GM12878 (cell line): ENCODE data around the gene GDNF. TPM values are rescaled to one million over a fixed set of nuclear protein-coding genes. Genes with fewer than 3 reads are reported as not detected.

Experiments used
- BRCA1 ChIP-seq: IDR thresholded peaks from 2 replicates; pipeline ENCODE4 v1.6.1; 2011; ENCODE audit warnings: low read depth, low read length, improper control_type of control experiment
- CBFB ChIP-seq: IDR thresholded peaks from 2 replicates; pipeline ENCODE4 v1.6.1; 2016; ENCODE audit warnings: antibody characterized with exemption, low read depth
- CREM ChIP-seq: IDR thresholded peaks from 2 replicates; pipeline ENCODE4 v1.6.1; 2014; ENCODE audit warnings: antibody characterized with exemption, low read depth
- EGR1 ChIP-seq, 2 experiments: IDR thresholded peaks; 1 replicate in 1 of 2; 2 replicates in 1 of 2; pipeline ENCODE4 v1.6.1; 2011 to 2012; ENCODE audit warnings: low read depth in 2 of 2, low read length in 2 of 2, borderline replicate concordance in 1 of 2, mild to moderate bottlenecking in 1 of 2, moderate library complexity in 1 of 2
- IRF3 ChIP-seq: fragments of 450-650 bp; IDR thresholded peaks from 2 replicates; pipeline ENCODE4 v1.6.1; 2014; ENCODE audit warnings: mild to moderate bottlenecking
- KDM1A ChIP-seq: fragments of 200-600 bp; sonication (generic); IDR thresholded peaks from 2 replicates; pipeline ENCODE4 v1.6.1; 2016; ENCODE audit warnings: borderline replicate concordance
- KLF5 ChIP-seq: fragments of 450-650 bp; IDR thresholded peaks from 2 replicates; pipeline ENCODE4 v1.6.1; 2014; ENCODE audit warnings: mild to moderate bottlenecking; ENCODE audit not compliant: partially characterized antibody
- MEF2A ChIP-seq: IDR thresholded peaks from 2 replicates; pipeline ENCODE4 v1.6.1; 2011; ENCODE audit warnings: low read depth, mild to moderate bottlenecking, low read length, moderate library complexity; ENCODE audit not compliant: insufficient read depth
- NR2F1 ChIP-seq: fragments of 450-650 bp; conservative IDR thresholded peaks from 2 replicates; pipeline ENCODE4 v1.6.1; 2017; ENCODE audit warnings: mild to moderate bottlenecking
- POLR2AphosphoS5 ChIP-seq: IDR thresholded peaks from 2 replicates; pipeline ENCODE4 v1.6.1; 2011; ENCODE audit warnings: mild to moderate bottlenecking, low read length, inconsistent platforms
- RAD21 ChIP-seq: IDR thresholded peaks from 2 replicates; pipeline ENCODE4 v1.6.1; 2011; ENCODE audit warnings: mild to moderate bottlenecking, low read depth, low read length, moderate library complexity; ENCODE audit not compliant: insufficient read depth
- RBBP5 ChIP-seq: fragments of 200-600 bp; sonication (generic); conservative IDR thresholded peaks from 2 replicates; pipeline ENCODE4 v1.6.1; 2016
- YBX1 ChIP-seq: fragments of 450-650 bp; IDR thresholded peaks from 2 replicates; pipeline ENCODE4 v1.6.1; 2016; ENCODE audit warnings: antibody characterized with exemption
- YY1 ChIP-seq: IDR thresholded peaks from 2 replicates; pipeline ENCODE4 v1.6.1; 2011; ENCODE audit warnings: low read depth, mild to moderate bottlenecking, low read length
- polyA plus RNA-seq, 11 experiments: library from polyadenylated mRNA; depleted of rRNA in 4 of 11; unstranded in 6 of 11; stranded (reverse) in 5 of 11; fragments of >200 nt; fragmentation: Nextera tagmentation in 4 of 11; fragmentation: Illumina TruSeq in 1 of 11; extraction: Ambion mirVana in 4 of 11; extraction: Trizol in 1 of 11; gene quantifications; 1 replicate in 1 of 11; 2 replicates in 10 of 11; pipeline versions ENCODE4 v1.2.1 to v1.2.3, GENCODE V29; 2011 to 2016; ENCODE audit warnings: inconsistent platforms in 2 of 11, missing spikeins in 2 of 11, low read depth in 1 of 11
- total RNA-seq, 4 experiments: library from RNA; depleted of rRNA in 3 of 4; stranded (reverse); fragments of >200 nt in 3 of 4; fragmentation: Illumina TruSeq in 1 of 4; extraction: Trizol in 1 of 4; gene quantifications; 2 replicates each; pipeline versions ENCODE4 v1.2.1 to v1.2.3, GENCODE V29; 2013 to 2021
- TF ChIP-seq, protein P1 (sequence below): fragments of 450-650 bp; IDR thresholded peaks from 2 replicates; pipeline ENCODE4 v1.6.1; 2017; ENCODE audit warnings: mild to moderate bottlenecking, moderate library complexity
- TF ChIP-seq, protein P2 (sequence below): fragments of 450-650 bp; conservative IDR thresholded peaks from 2 replicates; pipeline ENCODE4 v1.6.1; 2017; ENCODE audit warnings: mild to moderate bottlenecking, moderate library complexity
- TF ChIP-seq, protein P3 (sequence below): IDR thresholded peaks from 2 replicates; pipeline ENCODE4 v1.6.1; 2011; ENCODE audit warnings: borderline replicate concordance, low read depth, mild to moderate bottlenecking, moderate library complexity, low read length; ENCODE audit not compliant: insufficient read depth, poor library complexity, severe bottlenecking
- TF ChIP-seq, protein P4 (sequence below): fragments of 450-650 bp; IDR thresholded peaks from 2 replicates; pipeline ENCODE4 v1.6.1; 2016; ENCODE audit warnings: mild to moderate bottlenecking, moderate library complexity, borderline replicate concordance

GDNF gene
- total and polyA plus RNA-seq, 10 of the 15 experiments (the other 5 are each of a cell fraction or from before 2014, with no cell fraction given): not detected

DNA sequence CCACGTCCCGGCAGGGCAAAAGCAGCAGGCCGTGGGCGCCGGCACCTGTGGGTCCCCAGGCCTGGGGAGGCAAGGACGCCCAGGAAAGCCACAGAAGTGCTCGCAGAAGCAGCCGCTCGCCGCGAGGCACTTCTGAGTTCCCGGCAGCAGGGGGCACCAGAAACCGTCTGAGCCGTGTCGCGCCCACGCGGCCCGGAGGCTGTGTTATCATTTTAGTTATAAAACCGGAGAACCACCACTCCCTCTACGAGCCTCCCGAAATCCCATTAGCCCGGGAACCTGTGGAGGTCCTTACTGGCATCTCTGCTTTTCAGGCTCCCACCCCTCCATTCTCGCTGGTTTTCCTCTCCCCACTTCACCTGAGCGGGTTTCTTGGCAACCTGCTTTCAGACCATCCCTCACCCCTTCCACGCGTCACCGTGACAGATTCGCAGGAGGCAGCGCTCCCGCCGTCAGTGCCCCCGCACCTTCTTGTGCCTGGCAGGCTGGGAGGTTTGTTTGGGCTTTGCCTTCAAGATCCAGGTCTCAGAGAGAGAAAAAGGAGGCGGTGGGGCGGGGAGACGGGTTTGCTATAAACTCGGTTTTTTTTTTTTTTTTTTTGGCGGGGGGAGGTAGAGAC lies 2.3 kb downstream of the GDNF start (continued):
- TF ChIP-seq, protein P1, sequence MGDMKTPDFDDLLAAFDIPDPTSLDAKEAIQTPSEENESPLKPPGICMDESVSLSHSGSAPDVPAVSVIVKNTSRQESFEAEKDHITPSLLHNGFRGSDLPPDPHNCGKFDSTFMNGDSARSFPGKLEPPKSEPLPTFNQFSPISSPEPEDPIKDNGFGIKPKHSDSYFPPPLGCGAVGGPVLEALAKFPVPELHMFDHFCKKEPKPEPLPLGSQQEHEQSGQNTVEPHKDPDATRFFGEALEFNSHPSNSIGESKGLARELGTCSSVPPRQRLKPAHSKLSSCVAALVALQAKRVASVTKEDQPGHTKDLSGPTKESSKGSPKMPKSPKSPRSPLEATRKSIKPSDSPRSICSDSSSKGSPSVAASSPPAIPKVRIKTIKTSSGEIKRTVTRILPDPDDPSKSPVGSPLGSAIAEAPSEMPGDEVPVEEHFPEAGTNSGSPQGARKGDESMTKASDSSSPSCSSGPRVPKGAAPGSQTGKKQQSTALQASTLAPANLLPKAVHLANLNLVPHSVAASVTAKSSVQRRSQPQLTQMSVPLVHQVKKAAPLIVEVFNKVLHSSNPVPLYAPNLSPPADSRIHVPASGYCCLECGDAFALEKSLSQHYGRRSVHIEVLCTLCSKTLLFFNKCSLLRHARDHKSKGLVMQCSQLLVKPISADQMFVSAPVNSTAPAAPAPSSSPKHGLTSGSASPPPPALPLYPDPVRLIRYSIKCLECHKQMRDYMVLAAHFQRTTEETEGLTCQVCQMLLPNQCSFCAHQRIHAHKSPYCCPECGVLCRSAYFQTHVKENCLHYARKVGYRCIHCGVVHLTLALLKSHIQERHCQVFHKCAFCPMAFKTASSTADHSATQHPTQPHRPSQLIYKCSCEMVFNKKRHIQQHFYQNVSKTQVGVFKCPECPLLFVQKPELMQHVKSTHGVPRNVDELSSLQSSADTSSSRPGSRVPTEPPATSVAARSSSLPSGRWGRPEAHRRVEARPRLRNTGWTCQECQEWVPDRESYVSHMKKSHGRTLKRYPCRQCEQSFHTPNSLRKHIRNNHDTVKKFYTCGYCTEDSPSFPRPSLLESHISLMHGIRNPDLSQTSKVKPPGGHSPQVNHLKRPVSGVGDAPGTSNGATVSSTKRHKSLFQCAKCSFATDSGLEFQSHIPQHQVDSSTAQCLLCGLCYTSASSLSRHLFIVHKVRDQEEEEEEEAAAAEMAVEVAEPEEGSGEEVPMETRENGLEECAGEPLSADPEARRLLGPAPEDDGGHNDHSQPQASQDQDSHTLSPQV: no peak; the same call in 1 of the 2 replicates
- TF ChIP-seq RBBP5: no peak
- TF ChIP-seq CBFB: no peak
- TF ChIP-seq KDM1A: no peak
- no peak for TF ChIP-seq NR2F1
- TF ChIP-seq, protein P2, sequence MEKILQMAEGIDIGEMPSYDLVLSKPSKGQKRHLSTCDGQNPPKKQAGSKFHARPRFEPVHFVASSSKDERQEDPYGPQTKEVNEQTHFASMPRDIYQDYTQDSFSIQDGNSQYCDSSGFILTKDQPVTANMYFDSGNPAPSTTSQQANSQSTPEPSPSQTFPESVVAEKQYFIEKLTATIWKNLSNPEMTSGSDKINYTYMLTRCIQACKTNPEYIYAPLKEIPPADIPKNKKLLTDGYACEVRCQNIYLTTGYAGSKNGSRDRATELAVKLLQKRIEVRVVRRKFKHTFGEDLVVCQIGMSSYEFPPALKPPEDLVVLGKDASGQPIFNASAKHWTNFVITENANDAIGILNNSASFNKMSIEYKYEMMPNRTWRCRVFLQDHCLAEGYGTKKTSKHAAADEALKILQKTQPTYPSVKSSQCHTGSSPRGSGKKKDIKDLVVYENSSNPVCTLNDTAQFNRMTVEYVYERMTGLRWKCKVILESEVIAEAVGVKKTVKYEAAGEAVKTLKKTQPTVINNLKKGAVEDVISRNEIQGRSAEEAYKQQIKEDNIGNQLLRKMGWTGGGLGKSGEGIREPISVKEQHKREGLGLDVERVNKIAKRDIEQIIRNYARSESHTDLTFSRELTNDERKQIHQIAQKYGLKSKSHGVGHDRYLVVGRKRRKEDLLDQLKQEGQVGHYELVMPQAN: no peak
- TF ChIP-seq IRF3: no peak
- TF ChIP-seq, protein P3, sequence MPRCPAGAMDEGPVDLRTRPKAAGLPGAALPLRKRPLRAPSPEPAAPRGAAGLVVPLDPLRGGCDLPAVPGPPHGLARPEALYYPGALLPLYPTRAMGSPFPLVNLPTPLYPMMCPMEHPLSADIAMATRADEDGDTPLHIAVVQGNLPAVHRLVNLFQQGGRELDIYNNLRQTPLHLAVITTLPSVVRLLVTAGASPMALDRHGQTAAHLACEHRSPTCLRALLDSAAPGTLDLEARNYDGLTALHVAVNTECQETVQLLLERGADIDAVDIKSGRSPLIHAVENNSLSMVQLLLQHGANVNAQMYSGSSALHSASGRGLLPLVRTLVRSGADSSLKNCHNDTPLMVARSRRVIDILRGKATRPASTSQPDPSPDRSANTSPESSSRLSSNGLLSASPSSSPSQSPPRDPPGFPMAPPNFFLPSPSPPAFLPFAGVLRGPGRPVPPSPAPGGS: no peak
- TF ChIP-seq, protein P4, sequence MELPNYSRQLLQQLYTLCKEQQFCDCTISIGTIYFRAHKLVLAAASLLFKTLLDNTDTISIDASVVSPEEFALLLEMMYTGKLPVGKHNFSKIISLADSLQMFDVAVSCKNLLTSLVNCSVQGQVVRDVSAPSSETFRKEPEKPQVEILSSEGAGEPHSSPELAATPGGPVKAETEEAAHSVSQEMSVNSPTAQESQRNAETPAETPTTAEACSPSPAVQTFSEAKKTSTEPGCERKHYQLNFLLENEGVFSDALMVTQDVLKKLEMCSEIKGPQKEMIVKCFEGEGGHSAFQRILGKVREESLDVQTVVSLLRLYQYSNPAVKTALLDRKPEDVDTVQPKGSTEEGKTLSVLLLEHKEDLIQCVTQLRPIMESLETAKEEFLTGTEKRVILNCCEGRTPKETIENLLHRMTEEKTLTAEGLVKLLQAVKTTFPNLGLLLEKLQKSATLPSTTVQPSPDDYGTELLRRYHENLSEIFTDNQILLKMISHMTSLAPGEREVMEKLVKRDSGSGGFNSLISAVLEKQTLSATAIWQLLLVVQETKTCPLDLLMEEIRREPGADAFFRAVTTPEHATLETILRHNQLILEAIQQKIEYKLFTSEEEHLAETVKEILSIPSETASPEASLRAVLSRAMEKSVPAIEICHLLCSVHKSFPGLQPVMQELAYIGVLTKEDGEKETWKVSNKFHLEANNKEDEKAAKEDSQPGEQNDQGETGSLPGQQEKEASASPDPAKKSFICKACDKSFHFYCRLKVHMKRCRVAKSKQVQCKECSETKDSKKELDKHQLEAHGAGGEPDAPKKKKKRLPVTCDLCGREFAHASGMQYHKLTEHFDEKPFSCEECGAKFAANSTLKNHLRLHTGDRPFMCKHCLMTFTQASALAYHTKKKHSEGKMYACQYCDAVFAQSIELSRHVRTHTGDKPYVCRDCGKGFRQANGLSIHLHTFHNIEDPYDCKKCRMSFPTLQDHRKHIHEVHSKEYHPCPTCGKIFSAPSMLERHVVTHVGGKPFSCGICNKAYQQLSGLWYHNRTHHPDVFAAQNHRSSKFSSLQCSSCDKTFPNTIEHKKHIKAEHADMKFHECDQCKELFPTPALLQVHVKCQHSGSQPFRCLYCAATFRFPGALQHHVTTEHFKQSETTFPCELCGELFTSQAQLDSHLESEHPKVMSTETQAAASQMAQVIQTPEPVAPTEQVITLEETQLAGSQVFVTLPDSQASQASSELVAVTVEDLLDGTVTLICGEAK: no peak
- no peak for TF ChIP-seq CREM
- no peak for TF ChIP-seq BRCA1
- TF ChIP-seq YY1: peak; percentile 67
- TF ChIP-seq RAD21: peak; percentile 93
- TF ChIP-seq MEF2A: no peak
- TF ChIP-seq YBX1: no peak
- TF ChIP-seq POLR2AphosphoS5: no peak
- peak in 1 of 2 experiments; percentile 96; a peak in 2 of 3 replicates for TF ChIP-seq EGR1 (IDR thresholded peaks at IDR 0.05; ENCODE audit: borderline replicate concordance in 1 of 2, low read depth in 2 of 2, low read length in 2 of 2)
- TF ChIP-seq KLF5: no peak
